GM23338 (cell line): Measurements from ENCODE around the gene ZNF692.

ENCODE experiments used
- CREB1 ChIP-seq: fragments of 250-450 bp; sonication (Bioruptor Pico); IDR thresholded peaks from 2 replicates; pipeline ENCODE4 v1.5.0; 2020; ENCODE audit warnings: low read depth, mild to moderate bottlenecking, moderate library complexity
- EZH2 ChIP-seq: fragments of 200-600 bp; sonication (generic); IDR thresholded peaks from one replicate; pipeline ENCODE4 v1.8.0; 2017; ENCODE audit warnings: antibody characterized with exemption, mild to moderate bottlenecking, low read depth; ENCODE audit not compliant: unreplicated experiment
- EZH2phosphoT487 ChIP-seq: fragments of 200-600 bp; sonication (generic); IDR thresholded peaks from one replicate; pipeline ENCODE4 v1.8.1; 2018; ENCODE audit warnings: antibody characterized with exemption; ENCODE audit not compliant: unreplicated experiment
- JUNB ChIP-seq: IDR thresholded peaks from one replicate; pipeline ENCODE4 v1.6.1; 2016; ENCODE audit warnings: antibody characterized with exemption; ENCODE audit not compliant: unreplicated experiment
- NANOG ChIP-seq: IDR thresholded peaks from 2 replicates; pipeline ENCODE4 v1.6.1; 2016; ENCODE audit warnings: antibody characterized with exemption, borderline replicate concordance
- POLR2AphosphoS5 ChIP-seq: IDR thresholded peaks from 2 replicates; pipeline ENCODE4 v1.6.1; 2016; ENCODE audit warnings: antibody characterized with exemption, low read depth
- STAT1 ChIP-seq: IDR thresholded peaks from one replicate; pipeline ENCODE4 v1.6.1; 2016; ENCODE audit warnings: antibody characterized with exemption; ENCODE audit not compliant: unreplicated experiment
- TF ChIP-seq, protein P1 (sequence below): IDR thresholded peaks from one replicate; pipeline ENCODE4 v1.6.1; 2018; ENCODE audit warnings: antibody characterized with exemption; ENCODE audit not compliant: unreplicated experiment
- TF ChIP-seq, protein P2 (sequence below), 2 experiments: fragments of 200-600 bp in 1 of 2; sonication (generic) in 1 of 2; conservative IDR thresholded peaks; 2 replicates each; pipeline versions ENCODE4 v1.5.1 to v1.6.1; 2016 to 2017; ENCODE audit warnings: antibody characterized with exemption in 2 of 2, low read depth in 2 of 2, mild to moderate bottlenecking in 2 of 2, moderate library complexity in 1 of 2
- TF ChIP-seq, protein P3 (sequence below): IDR thresholded peaks from 2 replicates; pipeline ENCODE4 v1.6.1; 2016; ENCODE audit warnings: antibody characterized with exemption
- TF ChIP-seq, protein P4 (sequence below): fragments of 250-450 bp; sonication (Bioruptor Pico); IDR thresholded peaks from 2 replicates; pipeline ENCODE4 v1.5.0; 2020; ENCODE audit warnings: mild to moderate bottlenecking, moderate library complexity

DNA sequence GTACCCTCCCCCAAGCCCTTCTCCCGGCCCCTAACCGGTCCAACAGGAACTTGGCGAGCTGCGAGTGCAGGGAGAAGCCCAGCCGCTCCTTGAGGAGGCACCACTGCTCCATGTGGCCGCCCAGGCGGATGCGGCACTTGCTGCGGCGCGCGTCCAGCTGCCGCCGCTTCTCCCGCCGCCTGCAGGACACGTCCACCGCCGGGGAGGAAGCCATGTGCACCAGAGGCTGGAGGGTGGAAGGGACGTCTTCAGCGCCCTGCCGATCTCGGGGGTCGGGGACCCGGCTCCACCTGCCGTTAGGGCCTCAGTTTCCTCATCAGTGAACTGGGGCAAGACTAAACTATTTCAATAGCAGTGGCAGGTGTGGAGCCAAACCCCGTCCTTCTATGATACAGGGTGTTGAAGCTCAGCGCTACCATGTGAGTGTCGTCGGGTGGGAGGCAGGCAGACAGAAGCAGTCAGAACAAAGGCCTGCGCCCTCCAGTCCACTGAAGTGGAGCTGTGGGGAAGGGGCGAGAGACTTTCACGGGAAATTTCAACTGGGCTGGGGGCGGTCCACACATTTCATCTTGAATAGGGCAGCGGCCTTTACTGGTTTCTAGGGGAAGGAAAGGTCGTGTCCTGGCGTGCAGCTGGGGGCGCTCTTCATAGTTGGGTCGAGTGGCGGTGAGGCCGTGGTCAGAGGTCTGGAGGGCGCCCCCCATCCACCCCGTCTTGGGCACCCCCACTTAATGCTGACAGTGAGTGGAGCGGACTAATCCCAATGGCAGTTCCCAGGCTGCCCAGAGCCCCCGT lies 592 bp downstream of the ZNF692 start:
- TF ChIP-seq NANOG = no peak
- TF ChIP-seq, protein P1, sequence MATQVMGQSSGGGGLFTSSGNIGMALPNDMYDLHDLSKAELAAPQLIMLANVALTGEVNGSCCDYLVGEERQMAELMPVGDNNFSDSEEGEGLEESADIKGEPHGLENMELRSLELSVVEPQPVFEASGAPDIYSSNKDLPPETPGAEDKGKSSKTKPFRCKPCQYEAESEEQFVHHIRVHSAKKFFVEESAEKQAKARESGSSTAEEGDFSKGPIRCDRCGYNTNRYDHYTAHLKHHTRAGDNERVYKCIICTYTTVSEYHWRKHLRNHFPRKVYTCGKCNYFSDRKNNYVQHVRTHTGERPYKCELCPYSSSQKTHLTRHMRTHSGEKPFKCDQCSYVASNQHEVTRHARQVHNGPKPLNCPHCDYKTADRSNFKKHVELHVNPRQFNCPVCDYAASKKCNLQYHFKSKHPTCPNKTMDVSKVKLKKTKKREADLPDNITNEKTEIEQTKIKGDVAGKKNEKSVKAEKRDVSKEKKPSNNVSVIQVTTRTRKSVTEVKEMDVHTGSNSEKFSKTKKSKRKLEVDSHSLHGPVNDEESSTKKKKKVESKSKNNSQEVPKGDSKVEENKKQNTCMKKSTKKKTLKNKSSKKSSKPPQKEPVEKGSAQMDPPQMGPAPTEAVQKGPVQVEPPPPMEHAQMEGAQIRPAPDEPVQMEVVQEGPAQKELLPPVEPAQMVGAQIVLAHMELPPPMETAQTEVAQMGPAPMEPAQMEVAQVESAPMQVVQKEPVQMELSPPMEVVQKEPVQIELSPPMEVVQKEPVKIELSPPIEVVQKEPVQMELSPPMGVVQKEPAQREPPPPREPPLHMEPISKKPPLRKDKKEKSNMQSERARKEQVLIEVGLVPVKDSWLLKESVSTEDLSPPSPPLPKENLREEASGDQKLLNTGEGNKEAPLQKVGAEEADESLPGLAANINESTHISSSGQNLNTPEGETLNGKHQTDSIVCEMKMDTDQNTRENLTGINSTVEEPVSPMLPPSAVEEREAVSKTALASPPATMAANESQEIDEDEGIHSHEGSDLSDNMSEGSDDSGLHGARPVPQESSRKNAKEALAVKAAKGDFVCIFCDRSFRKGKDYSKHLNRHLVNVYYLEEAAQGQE = peak; percentile 19
- TF ChIP-seq CREB1 (CRISPR knock-in tag) = peak; percentile 44; the same call in 1 of the 2 replicates
- TF ChIP-seq, protein P2, sequence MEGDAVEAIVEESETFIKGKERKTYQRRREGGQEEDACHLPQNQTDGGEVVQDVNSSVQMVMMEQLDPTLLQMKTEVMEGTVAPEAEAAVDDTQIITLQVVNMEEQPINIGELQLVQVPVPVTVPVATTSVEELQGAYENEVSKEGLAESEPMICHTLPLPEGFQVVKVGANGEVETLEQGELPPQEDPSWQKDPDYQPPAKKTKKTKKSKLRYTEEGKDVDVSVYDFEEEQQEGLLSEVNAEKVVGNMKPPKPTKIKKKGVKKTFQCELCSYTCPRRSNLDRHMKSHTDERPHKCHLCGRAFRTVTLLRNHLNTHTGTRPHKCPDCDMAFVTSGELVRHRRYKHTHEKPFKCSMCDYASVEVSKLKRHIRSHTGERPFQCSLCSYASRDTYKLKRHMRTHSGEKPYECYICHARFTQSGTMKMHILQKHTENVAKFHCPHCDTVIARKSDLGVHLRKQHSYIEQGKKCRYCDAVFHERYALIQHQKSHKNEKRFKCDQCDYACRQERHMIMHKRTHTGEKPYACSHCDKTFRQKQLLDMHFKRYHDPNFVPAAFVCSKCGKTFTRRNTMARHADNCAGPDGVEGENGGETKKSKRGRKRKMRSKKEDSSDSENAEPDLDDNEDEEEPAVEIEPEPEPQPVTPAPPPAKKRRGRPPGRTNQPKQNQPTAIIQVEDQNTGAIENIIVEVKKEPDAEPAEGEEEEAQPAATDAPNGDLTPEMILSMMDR (conservative IDR thresholded peaks at IDR 0.05; ENCODE audit: low read depth in 2 of 2) = peak; percentile 49 to 68
- TF ChIP-seq EZH2 = no peak
- TF ChIP-seq POLR2AphosphoS5 = peak; percentile 66
- no peak for TF ChIP-seq STAT1
- TF ChIP-seq, protein P3, sequence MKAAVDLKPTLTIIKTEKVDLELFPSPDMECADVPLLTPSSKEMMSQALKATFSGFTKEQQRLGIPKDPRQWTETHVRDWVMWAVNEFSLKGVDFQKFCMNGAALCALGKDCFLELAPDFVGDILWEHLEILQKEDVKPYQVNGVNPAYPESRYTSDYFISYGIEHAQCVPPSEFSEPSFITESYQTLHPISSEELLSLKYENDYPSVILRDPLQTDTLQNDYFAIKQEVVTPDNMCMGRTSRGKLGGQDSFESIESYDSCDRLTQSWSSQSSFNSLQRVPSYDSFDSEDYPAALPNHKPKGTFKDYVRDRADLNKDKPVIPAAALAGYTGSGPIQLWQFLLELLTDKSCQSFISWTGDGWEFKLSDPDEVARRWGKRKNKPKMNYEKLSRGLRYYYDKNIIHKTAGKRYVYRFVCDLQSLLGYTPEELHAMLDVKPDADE = 0 out of 2 replicates have a peak, but pooled peaks have one; percentile 21
- TF ChIP-seq JUNB = no peak
- TF ChIP-seq, protein P4, sequence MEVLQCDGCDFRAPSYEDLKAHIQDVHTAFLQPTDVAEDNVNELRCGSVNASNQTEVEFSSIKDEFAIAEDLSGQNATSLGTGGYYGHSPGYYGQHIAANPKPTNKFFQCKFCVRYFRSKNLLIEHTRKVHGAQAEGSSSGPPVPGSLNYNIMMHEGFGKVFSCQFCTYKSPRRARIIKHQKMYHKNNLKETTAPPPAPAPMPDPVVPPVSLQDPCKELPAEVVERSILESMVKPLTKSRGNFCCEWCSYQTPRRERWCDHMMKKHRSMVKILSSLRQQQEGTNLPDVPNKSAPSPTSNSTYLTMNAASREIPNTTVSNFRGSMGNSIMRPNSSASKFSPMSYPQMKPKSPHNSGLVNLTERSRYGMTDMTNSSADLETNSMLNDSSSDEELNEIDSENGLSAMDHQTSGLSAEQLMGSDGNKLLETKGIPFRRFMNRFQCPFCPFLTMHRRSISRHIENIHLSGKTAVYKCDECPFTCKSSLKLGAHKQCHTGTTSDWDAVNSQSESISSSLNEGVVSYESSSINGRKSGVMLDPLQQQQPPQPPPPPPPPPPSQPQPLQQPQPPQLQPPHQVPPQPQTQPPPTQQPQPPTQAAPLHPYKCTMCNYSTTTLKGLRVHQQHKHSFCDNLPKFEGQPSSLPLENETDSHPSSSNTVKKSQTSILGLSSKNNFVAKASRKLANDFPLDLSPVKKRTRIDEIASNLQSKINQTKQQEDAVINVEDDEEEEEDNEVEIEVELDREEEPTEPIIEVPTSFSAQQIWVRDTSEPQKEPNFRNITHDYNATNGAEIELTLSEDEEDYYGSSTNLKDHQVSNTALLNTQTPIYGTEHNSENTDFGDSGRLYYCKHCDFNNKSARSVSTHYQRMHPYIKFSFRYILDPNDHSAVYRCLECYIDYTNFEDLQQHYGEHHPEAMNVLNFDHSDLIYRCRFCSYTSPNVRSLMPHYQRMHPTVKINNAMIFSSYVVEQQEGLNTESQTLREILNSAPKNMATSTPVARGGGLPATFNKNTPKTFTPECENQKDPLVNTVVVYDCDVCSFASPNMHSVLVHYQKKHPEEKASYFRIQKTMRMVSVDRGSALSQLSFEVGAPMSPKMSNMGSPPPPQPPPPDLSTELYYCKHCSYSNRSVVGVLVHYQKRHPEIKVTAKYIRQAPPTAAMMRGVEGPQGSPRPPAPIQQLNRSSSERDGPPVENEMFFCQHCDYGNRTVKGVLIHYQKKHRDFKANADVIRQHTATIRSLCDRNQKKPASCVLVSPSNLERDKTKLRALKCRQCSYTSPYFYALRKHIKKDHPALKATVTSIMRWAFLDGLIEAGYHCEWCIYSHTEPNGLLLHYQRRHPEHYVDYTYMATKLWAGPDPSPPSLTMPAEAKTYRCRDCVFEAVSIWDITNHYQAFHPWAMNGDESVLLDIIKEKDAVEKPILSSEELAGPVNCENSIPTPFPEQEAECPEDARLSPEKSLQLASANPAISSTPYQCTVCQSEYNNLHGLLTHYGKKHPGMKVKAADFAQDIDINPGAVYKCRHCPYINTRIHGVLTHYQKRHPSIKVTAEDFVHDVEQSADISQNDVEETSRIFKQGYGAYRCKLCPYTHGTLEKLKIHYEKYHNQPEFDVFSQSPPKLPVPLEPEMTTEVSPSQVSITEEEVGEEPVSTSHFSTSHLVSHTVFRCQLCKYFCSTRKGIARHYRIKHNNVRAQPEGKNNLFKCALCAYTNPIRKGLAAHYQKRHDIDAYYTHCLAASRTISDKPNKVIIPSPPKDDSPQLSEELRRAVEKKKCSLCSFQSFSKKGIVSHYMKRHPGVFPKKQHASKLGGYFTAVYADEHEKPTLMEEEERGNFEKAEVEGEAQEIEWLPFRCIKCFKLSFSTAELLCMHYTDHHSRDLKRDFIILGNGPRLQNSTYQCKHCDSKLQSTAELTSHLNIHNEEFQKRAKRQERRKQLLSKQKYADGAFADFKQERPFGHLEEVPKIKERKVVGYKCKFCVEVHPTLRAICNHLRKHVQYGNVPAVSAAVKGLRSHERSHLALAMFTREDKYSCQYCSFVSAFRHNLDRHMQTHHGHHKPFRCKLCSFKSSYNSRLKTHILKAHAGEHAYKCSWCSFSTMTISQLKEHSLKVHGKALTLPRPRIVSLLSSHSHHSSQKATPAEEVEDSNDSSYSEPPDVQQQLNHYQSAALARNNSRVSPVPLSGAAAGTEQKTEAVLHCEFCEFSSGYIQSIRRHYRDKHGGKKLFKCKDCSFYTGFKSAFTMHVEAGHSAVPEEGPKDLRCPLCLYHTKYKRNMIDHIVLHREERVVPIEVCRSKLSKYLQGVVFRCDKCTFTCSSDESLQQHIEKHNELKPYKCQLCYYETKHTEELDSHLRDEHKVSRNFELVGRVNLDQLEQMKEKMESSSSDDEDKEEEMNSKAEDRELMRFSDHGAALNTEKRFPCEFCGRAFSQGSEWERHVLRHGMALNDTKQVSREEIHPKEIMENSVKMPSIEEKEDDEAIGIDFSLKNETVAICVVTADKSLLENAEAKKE = no peak
- no peak for TF ChIP-seq EZH2phosphoT487
